GM20431 (cell line): ENCODE data around the gene CALML3.

Experiments used
- in situ Hi-C: fragments of 300-500 bp; cut with MseI, MboI; formaldehyde crosslinking; loops from one replicate; pipeline ENCODE4 v1.15.0; 2020; ENCODE audit warnings: low sequenced_read_pairs; ENCODE audit not compliant: unreplicated experiment

The CALML3 gene

DNA sequence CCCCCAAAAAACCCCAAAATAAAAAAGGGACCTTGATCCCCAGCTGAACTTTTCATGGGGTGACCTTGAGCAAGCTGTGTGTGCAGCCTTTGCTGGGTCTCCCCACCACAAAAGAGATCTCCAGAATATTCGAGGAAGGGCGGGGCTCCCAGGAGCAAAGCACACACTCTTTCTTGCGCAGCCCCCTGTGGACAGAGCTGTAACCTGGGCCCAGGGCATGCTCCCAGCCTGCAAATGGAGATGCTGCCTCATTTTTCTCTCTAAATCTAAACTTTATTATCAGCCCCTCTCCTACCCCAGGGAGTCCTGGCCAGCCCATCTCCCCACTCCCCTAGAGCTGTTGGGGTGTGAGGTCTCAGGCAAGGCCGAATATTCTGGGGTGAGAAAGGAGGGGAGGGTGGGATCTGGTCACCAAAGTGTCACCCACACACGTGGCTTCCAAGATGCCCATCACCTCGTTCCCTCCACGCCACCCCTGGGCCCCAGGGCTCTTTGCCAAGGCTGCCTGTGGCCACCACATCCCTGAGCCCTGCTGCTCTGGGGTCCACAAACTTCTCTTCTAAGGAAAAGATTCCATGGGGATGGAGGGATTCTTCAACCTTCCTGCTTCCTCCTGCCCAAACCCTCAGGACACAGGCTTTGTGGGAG, 1.7 kb upstream of the CALML3 start:
- in situ Hi-C loops = no loop called here

DNA sequence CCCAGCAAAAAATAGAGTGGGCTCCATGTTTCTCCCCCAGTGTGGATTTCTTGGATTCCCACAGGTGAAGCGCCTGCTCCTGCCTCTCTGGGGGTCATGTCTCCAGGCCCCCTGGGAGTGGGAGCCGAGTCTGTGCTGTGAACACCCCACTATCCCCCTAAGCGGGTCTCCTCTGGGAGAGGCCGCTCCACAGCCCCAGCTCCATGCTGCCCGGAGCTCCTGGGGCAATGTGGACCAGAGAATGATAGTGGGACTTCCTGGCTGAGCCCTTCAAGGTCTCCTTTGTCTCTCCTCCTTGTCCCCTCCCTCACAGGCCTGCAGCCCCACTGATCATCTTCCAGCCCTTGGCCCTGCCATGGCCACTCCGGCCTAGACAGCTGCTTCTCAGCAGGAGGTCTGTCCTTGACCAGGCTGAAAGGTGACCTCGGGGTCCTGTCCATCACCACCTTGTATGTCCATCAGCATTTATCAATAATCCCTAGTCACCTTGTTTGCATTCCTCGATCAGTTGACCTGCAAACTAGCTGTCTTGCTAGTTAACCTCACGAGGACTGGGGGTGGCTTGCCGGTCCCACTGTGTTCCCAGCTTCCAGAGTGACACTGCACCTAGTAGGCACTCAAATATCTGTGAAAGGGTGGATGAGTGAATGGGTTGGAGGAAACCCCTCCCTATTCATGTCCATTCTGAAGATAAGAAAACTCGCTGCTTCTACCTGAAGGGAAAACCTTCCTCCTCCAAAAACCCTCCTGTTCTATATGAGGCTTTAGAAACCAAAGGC, 776 bp upstream of the CALML3 start:
- in situ Hi-C loops = no loop called here

DNA sequence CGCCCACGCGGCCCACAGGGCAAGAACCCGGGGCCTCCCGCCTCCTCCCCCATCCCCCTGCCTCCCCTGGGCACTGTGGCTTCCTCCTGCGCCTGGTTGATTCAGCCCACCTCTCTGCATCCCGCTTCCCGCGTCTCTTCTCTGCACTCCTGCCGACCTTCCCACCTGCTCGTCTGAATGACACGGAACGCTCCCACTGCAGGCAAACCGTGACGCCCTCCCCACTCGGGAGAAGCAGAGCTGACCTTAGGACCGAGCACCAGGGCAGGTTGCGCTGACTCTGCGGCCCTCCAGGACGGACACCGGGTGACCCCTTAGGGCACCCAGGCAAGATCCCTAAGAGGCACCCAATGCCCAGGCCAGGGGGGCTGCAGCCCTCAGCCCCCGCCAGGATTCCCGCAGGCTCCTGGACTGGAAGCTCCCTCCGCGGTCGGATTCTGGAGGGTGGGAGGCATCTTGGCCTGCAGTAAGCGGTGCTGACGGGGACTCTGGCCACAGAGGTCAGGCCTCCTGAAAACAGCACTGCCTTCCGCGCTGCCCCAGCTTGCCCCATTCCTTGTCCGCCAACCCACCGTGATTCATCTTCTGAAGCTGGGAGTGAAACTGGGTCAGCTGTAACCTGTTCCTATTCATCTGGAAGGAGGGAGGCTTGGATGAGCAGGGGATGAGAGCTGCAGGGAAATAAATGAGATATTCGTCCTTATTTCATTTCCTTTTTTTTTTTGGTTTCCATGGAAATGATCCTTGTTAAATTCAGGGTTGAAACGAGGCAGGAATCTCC, 990 bp downstream of the CALML3 start:
- in situ Hi-C loops = no loop called here

DNA sequence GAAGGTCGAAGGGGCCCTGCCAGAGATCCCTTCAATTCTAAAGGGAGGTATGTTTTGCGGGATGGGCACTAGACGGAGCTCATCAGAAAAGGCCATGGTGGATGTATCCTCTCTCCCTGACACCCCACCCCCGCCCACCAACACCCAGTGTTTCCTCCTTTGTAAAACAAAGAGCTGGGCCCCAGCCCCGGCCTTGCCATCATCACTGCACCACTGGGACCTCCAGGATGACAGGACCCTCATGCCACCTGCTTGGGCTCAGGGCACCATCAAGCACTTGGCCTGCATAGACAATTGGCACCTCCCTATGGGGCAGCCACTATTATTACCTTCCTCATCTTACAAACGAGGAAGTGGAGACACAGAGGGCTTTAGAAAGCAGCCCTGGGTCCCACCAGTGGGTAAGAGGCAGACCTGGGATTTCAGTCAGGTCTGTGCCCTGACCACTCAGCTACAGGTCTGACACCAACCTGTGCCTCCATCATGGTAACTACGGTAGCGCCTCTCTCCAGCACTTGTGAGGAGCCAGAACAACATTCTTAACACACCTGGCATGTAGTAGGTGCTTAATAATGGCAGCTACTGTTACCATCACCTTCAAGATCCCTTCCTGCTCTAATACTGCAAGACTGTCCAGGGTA, 2.0 kb downstream of the CALML3 start:
- in situ Hi-C loops = no loop called here

DNA sequence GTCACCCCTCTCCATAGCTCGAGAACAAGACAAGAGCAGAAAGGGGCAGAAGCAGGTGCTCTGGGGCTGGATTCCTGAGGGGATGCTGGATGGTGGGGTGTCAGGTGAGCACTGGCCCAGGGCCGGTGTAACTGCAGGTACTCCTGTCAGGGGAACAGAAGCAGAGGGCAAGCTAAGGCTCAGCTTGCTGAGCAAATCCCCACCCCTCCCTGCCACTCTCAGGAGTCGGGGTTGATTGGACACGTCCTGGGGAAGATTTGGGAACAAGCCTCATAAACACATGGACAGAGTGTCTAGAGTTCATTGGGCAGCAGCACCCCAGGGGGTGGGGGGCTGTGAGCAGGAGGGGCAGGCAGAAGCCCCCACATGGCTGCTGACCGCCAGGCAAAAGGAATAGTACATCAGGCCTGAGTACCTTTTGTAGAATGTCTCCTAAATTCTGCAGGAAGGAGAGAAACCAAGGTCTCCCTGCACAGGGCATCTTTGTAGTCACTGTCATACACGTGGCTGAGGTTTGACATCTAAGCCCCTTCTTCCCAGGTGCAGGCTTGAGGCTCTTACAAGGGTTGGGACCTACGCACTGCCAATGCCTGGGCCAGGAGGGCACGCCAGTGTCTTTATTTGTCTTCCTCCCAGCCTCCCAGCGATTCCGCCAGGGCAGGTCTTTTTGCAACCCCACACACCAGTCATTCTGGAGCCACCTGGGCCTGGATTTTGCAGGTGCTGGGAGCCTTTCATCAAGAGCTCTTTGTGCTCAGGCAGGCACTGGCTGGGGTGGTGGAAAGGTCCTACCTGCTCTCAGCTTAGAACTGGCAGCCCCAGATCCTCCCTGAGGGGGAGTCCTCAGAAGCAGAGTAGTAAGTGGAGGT, 2.8 kb downstream of the CALML3 start:
- in situ Hi-C loops = no loop called here

DNA sequence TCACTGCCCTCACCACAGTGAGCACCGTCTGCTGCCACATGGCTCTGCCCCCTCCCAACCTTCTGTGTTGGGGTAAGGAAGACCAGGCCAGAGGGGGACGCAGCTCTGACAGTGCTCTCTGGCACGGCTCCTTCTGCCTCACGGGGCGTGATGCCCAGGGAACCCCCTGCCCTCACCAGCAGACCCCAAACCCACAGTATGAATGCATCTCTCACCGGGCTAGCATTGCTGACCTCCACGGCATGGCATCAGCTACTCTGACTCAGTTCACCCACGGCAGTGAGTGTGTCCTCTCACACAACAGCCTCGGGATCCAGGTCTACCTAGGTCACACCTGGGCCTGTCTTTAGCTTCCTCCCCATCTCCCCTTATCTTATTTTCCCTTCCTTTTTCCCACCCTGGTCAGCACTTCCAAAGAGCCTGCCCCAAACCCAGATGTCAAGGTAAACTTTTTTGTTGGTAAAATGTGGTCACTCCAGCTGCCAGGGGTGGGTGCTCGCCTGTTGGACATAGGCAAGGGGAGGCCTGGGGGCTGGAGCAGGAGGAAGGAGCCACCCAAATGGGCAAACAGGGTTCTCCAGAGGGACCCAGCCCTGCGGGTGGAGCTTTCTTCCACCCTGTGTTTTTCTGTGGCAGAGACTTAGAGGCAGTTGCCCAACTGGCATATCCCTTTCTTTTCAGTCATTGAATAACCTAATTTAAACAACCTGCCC, 4.4 kb downstream of the CALML3 start:
- in situ Hi-C loops = no loop called here

DNA sequence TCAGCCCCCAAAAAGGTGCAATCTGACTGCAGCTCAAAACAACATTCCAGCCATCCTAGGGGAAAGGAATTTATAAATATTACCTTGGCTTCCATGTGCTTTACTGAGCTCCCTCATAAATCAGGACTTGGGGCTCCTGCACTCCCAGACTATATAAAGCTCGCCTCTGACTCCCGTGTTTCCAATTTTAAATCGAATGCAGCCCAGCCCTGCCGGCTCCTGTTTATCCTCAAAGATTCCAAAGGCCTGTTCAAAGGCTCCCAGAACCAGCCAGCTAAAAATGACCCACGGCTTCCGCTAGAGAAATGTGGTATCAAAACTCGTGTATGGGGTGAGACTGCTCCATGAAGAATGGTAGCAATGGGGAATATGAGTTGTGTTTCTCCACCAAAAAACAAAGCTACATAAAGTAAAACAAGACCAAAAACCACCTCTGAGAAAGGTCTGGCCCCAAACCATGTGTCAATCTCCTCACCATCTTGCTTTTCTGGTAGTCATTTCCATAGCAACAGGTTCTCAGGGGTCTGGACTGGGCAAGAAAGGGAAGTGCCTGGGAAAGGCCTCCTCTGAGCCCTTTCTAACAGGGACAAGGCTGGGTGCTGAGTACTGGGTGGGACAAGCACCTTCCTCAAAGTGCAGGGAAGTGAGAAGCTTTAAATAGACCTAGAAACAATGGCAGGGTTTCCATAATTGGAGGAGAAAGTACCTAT, 5.1 kb downstream of the CALML3 start:
- in situ Hi-C loops = no loop called here

DNA sequence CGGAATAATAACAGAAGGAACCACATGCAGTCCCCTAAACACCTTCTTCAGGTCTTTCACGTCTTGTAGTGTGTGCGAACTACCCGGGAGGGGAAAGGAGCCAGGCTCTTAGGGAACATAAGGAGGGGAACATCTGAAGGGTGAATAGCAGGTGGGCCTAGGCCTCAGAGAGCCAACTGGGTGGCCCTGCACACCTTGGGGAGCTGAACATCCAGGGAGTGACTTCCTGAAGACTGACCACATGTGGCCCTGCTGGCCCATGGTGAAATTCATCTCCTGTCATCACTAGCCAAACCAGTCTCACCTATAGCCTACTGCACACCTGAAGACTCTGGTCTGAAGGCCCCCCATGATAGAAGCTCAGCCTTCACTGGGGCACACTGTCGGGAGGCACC, 5.6 kb downstream of the CALML3 start:
- in situ Hi-C loops = no loop called here

DNA sequence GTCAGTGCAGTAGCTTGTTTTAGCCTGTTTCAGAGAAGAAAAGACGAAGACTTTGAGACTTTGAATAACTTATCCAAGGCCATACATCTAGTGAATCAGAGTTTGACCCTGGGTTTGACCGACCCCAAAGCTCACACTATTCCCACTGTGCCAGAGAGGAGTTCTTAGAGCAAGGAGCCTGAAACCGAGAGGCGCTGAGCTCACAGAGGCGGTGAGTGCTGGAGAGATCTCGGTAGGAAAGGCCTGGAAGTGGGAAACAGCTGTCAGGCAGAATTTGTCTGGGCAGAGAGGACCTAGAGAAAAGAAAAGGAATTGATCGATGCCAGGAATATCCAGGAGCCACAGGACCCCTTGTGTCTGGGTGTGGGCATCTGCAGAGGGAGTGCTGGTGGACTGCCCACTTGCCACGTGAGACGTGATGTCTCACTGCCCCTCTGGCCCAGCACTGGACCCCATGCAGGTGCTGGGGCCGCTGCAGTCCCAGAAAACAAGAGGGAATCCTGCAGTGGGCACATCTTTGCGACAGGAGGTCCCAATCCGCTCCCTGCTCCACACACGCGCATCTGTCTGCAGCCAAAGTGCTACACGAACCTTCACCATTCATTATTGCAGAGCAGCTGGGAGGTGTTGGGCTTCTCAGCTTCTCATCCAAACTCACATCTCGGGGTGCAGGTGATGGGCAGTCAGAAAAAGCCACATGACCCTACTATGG, 6.2 kb downstream of the CALML3 start:
- in situ Hi-C loops = no loop called here

DNA sequence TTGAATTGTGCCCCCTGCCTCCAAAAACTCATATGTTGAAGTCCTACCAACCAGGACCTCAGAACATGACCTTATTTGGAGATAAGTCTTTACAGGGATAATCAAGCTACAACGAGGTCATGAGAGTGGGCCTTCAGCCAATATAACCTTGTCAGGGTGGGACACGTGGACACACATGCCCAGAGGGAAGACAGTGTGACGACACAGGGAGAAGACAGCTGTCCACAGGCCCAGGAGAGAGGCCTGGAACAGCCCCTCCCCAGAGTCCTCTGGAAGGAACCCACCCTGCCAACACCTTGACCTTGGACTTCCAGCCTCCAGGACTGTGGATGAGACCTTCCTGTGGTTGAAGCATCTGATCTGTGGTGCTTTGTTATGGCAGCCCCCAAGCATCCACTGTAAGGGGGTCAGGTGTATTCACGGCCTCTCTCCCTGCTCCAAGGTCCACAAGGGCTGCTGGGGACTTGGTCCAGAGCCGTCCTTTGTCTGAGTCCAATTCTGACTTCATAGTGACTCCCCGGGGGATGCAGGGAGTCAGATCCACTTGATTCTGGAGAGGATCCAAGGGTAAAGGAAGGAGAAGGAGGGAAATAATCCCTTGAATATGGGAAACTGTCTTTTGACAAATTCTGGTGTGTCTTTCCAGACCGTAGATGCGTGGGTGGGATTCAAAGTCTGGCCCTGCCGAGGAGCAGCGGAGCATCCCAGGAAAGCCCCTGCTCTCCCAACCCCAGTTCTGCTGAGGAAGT, 7.0 kb downstream of the CALML3 start:
- in situ Hi-C loops = no loop called here

DNA sequence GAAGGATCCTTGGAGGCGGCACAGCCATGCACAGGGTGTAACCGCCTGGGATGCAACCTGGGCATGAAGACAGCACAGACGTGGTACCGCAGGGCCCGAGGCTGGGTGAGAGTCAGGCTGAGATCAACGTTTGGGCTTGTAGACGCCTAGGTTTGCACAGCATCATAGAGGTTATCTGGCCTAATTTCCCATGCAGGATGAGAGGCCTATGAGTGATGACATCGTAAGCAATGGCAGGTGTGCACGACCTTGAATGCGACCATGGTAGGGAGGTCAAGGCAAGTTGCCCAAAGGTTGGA, 7.5 kb downstream of the CALML3 start:
- in situ Hi-C loops = no loop called here

DNA sequence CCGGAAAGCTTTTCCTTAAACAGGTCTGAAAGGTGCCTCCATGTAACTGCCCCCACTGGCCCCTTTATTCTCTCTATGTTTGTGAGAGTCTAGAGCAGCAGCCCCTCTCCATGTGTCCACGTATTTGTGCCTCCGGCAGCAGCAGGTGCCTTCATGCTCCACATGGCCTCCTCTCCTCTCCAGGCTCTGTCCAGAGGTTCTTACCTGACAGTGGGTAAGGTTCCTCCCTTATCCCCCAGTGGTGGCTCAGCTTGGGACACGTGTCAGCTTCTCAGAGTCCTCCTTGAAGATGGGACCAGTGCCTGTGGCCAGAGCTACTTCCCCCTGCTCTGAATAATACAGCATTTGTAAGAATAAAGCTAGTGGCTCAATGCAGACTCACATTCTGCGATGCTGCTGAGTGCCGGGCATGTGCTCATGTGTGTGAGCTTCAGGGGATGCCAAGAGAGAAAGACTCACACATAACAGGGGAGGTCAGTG, 7.9 kb downstream of the CALML3 start:
- in situ Hi-C loops = no loop called here

DNA sequence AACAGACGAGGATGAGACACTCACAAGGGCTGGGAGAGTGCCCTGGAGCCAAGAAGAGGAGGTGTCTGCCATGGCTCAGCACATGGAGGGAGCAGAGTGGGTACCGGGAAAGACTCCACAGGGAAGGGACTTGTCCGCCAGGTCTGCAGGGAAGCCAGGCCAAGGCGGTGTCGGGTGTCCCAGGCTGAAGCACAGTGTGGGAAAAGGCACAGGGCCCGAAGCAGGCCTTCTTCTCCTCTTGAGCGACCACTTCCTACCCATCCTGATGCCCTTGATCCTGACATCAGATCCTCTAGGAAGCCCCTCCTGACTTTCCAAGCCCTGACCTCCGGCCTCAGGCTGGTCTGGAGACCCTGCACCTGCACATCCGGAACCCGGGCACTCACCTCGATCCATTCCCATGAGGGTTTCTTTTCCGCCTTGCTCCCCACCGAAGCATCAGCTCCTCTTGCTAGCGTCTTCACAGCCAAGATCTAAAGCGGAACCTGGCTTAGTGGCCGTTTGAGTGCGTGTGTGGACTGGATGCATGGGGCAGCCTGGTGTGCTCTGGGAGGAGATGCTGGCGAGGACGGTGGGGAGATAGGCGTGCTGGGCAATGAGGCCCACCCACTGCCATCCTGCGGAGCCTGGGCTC, 8.5 kb downstream of the CALML3 start:
- in situ Hi-C loops = no loop called here

DNA sequence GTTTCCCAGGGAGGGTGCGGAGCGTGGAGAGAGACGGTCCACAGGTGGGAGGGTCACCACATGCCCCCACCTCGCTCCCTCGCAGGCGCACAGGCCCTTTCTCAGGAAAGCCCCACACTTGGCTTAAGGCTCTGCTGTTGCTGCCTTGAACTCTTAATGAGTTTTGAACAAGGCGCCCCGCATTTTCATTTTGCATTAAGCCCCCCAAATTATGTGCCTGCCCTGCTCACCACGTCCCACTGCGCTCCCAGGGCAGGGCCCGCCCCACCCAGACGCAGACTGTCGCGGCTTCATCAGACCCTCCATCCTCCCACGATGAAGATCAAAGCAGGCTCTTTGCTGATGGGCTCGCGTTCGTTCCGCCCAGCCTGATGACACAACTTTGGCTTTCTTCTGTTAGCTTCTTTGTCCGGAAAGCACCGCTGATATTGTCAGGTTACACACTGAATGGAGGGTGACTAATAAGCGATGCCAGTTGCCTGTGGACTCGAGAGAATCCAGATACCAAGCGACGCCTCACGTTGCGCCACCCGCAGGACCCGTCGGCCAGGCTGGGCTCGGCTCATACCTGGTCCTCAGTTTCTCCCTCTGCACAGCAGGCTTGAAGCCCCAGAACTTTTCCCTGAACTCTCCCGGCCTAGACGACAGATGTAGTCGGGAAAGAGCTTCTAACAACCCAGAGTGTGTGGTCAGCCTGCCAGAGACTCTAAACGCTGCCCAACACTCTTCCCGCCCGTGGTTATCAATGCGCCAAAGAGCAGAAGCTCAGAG, 9.5 kb downstream of the CALML3 start:
- in situ Hi-C loops = no loop called here

DNA sequence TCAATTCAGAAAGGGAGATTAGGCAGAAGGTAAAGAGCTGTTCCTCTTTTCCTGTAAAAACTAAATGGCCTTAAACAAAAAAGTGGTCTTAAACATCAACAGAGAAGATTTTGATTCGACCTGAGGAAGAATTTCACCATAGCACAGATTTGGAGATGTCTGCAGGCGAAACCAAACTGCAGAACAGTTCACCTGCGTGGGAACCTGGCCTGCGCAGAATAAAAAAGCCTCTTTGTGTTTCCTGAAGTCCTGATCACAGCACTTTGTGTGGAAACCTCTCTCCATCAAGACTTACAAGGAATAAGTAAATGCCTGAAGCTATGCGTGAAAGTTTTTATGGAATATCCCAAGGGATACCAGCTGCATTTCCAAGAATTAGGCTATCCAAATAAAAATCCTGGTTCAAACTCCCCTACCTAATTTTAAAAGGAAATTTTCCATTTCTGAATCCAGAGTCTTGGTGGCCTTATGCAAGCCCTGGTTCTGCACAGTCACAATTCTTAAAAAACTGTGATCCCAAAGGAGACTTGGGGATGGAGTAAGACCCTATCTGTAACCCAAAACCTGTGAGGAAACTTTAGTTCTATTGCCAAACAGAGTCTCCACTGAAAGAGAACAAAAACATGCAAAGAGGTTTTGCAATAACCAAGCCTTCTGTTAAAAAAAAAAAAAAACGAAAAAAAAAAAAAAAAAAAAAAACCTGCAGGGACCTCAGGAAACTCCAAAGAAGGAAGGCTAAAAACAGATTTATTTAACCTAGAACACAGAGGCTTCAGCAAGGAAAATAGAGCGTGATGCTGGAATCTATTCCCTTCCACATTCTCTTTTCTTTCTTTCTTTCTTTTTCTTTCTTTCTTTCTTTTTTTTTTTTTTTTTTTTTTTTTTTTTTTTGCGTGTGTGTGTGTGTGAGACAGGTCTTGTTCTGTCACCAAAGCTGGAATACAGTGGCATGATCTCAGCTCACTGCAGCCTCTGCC, 10.4 kb downstream of the CALML3 start:
- in situ Hi-C loops = no loop called here
